Sigmoid colon (tissue), 7 donors: ENCODE data around the gene TIMM13. TPM values are rescaled to one million over a fixed set of nuclear protein-coding genes. Genes with fewer than 3 reads are reported as not detected.
"Not testable (repeated sequence)": the region's sequence is repeated elsewhere in the genome, so short reads cannot be mapped to it uniquely, and the experiment has no call there.

Experiments used
- DNase-seq: peaks from one replicate; pipeline ENCODE4 v3.0.0-alpha.2; 2019
- H3K27ac ChIP-seq, 4 donors: fragments of 200-600 bp; sonication (generic); one replicate each; pipeline ENCODE4 v1.5.1; 2016 to 2019; ENCODE audit warnings: mild to moderate bottlenecking in 1 of 4
- H3K27me3 ChIP-seq, 3 donors: fragments of 200-600 bp; sonication (generic); one replicate each; pipeline ENCODE4 v1.5.1; 2019; ENCODE audit warnings: mild to moderate bottlenecking in 1 of 3
- H3K36me3 ChIP-seq, 4 donors: fragments of 200-600 bp; sonication (generic); one replicate each; pipeline ENCODE4 v1.5.1; 2016 to 2019
- H3K4me1 ChIP-seq, 4 donors: fragments of 200-600 bp; sonication (generic); one replicate each; pipeline ENCODE4 v1.5.1; 2017 to 2019
- H3K4me3 ChIP-seq, 4 donors: fragments of 200-600 bp; sonication (generic); one replicate each; pipeline ENCODE4 v1.5.1; 2017 to 2019; ENCODE audit warnings: mild to moderate bottlenecking in 2 of 4, moderate library complexity in 1 of 4
- H3K9me3 ChIP-seq, 4 donors: fragments of 200-600 bp in 3 of 4; sonication (generic) in 3 of 4; one replicate each; pipeline versions ENCODE4 v1.5.1 to v1.6.1; 2013 to 2019
- CTCF ChIP-seq, 4 experiments: fragments of 450-650 bp in 3 of 4; fragments of 200-600 bp in 1 of 4; IDR thresholded peaks; one replicate each; pipeline ENCODE4 v1.5.1; 2016 to 2019; ENCODE audit warnings: antibody characterized with exemption in 4 of 4, mild to moderate bottlenecking in 3 of 4, moderate library complexity in 2 of 4
- EP300 ChIP-seq, 4 donors: sonication (generic); formaldehyde crosslinking; IDR thresholded peaks; one replicate each; pipeline ENCODE4 v1.6.1; 2017; ENCODE audit warnings: antibody characterized with exemption in 4 of 4
- POLR2A ChIP-seq, 2 donors: fragments of 450-650 bp; IDR thresholded peaks; one replicate each; pipeline ENCODE4 v1.6.1; 2016; ENCODE audit warnings: antibody characterized with exemption in 2 of 2, mild to moderate bottlenecking in 2 of 2, moderate library complexity in 2 of 2
- POLR2AphosphoS5 ChIP-seq, 4 donors: sonication (generic); formaldehyde crosslinking; IDR thresholded peaks; one replicate each; pipeline ENCODE4 v1.6.1; 2017; ENCODE audit warnings: antibody characterized with exemption in 4 of 4
- WGBS, 2 donors: extraction: QIAGEN DNeasy Blood & Tissue Kit; methylation state at CpG; one replicate each; pipeline ENCODE4 v1.1.7; 2013; 5-methylcytosine and 5-hydroxymethylcytosine counted together
- intact Hi-C: fragments of 100-400 bp; cut with DNase I; formaldehyde crosslinking; loops from one replicate; pipeline ENCODE4 v1.15.1; 2023
- polyA plus RNA-seq, 3 donors: library from polyadenylated mRNA; stranded (reverse); fragments of 200-250 nt; gene quantifications; one replicate each; pipeline ENCODE4 v1.2.3, GENCODE V29; 2013
- total RNA-seq, 4 donors: library from RNA; depleted of rRNA; stranded (reverse); fragments of >200 nt; gene quantifications; one replicate each; pipeline ENCODE4 v1.1.0, GENCODE V29; 2016
- donor health status: healthy with polysubstance abuse.
- donor health status: Bipolar disorder and iron deficiency.
- donor health status: healthy.

The TIMM13 gene
- total and polyA plus RNA-seq, 7 donors = 23.6 to 135 (median 29.3) TPM

DNA sequence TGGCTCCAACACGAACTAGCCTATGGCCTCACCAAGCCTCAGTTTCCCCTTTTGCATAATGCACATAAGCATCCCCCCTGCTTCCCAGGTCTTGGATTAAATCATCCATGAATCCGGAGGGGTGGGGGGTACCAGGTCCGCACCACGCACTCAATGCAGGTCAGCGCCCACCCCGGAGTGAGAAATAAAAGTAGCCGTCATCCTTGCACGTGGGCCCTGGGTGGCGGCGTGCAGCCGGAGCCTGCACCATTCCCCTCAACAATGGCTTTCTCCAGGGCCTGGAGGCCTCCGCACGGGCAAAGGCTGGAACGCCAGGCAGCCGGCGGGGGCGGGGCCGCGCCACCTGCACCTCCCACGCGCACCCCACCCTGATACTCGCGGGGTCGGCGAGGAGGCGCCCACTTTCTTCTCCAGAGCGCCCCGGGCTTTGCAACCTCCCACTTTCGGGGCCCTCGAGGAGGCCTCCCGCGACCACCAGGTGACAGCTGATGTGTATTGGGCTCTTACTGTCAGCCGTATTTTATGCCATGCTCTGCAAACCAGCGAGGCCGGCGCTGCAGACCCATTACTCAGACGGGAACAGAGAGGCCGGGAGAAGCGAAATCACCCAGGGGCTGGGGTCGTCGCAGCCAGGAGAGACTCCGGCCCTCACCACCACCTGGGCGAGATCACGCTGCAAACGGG lies 47.8 kb upstream of the TIMM13 start:
- Histone ChIP-seq H3K4me3 (peak overlapping the region; percentile 35 to 94 (median 82)), H3K4me1 (peaks cover 0 to 35% (median 20%) of the 10 kb centered on the region in 4 donors), H3K27me3 (no peaks in the 10 kb centered on the region), H3K27ac (peak overlapping the region; percentile 91 to 96 (median 94)), H3K9me3 (no peaks in the 10 kb centered on the region), H3K36me3 (peaks cover 0 to 14% (median 4%) of the 10 kb centered on the region in 4 donors)
- peak; percentile 82 for DNase-seq
- 1% methylated on average over 45 of the region's 45 CpGs for WGBS, 2 donors
- TF ChIP-seq POLR2AphosphoS5 (IDR thresholded peaks at IDR 0.05) (peak in 1 of 4 donors; percentile 0), EP300 (IDR thresholded peaks at IDR 0.05) (no peak)
- intact Hi-C loops = loop anchor here (1.0 kb wide), 1 partner anchor 136 kb away; no protein-coding TSS in a partner anchor

- 3 to 7% methylated on average over 60 of the region's 60 CpGs for WGBS, 2 donors
- TF ChIP-seq POLR2AphosphoS5 (IDR thresholded peaks at IDR 0.05) = peak in 3 of 4 donors; percentile 55 to 73 (median 62)
- TF ChIP-seq POLR2A (IDR thresholded peaks at IDR 0.05) = no peak
- TF ChIP-seq EP300 (IDR thresholded peaks at IDR 0.05) = peak in 2 of 4 donors; percentile 8 to 20
- TF ChIP-seq CTCF (IDR thresholded peaks at IDR 0.05) = peak; percentile 94 to 100 (median 98)
- peaks cover 0 to 33% (median 20%) of the 10 kb centered on the region in 4 donors for H3K4me1 ChIP-seq
- H3K36me3 ChIP-seq = peaks cover 0 to 14% (median 4%) of the 10 kb centered on the region in 4 donors
- H3K4me3 ChIP-seq = peak overlapping the region; percentile 35 to 94 (median 82)
- intact Hi-C loops = loop anchor here (1.0 kb wide), 2 partner anchors 105 to 137 kb away; no protein-coding TSS in a partner anchor
- H3K27me3 ChIP-seq = no peaks in the 10 kb centered on the region
- peak overlapping the region; percentile 91 to 96 (median 94) for H3K27ac ChIP-seq
- no peaks in the 10 kb centered on the region for H3K9me3 ChIP-seq
- DNase-seq = peak; percentile 92
These were observed 47.0 kb upstream of the TIMM13 start for GRCh38 chr19:2474232-2475017.

DNA sequence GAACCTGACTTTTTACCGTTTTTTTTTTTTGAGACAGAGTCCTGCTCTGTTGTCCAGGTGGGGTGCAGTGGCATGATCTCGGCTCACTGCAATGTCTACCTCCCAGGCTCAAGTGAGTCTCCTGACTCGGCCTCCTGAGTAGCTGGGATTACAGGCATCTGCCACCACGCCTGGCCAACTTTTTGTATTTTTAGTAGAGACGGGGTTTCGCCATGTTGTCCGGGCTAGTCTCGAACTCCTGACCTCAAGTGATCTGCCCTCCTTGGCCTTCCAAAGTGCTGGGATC lies 42.5 kb upstream of the TIMM13 start:
- H3K4me1 ChIP-seq, H3K9me3 ChIP-seq, H3K27me3 ChIP-seq, DNase-seq, intact Hi-C loops, H3K27ac ChIP-seq, H3K36me3 ChIP-seq, H3K4me3 ChIP-seq: not testable (repeated sequence)
- 86 to 88% methylated on average over 8 of the region's 8 CpGs for WGBS, 2 donors

DNA sequence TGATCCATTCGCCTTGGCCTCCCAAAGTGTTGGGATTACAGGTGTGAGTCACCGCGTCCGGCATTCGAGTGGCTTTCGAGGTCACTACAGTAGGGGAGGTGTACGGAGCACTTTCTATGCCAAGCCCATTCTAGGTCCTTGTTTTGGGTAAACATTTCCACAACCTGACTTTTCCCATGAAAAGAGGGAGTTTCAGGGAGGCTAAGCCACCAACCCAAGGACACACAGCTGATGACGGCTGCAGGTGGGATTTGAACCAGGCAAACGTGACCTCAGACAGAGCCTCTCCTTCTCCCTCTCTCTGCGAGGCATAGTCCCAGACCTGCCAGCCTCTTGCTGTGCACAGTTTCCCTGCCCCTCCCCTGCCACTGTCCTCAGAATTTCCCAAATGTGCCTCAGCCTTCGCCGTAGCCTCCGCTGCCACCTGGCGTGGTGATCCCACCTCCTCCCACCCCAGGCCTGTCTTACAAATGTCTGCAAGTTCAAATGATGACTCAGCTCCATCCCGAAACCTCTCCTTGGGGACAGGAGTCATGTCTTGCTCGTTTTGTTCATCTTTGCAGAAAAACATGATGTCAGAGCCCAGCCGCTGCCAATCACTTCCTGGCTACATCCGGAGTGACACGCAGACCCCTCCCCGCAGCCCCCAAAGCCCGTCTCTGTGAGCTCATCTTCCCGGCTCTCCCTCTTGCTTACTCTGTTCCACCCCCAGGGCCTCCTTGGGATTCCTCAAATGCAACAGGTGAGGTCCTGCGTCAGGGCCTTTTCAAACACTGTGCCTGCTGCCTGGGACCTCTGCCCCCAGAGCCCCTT lies 41.9 kb upstream of the TIMM13 start:
- intact Hi-C loops = no loop called here
- WGBS, 2 donors = 52 to 65% methylated on average over 23 of the region's 23 CpGs
- Histone ChIP-seq H3K36me3 (no peaks in the 10 kb centered on the region), H3K9me3 (no peaks in the 10 kb centered on the region), H3K4me3 (no peak overlapping the region), H3K4me1 (no peaks in the 10 kb centered on the region), H3K27me3 (no peaks in the 10 kb centered on the region), H3K27ac (no peak overlapping the region)
- TF ChIP-seq POLR2AphosphoS5 (IDR thresholded peaks at IDR 0.05) = no peak
- no peak for TF ChIP-seq EP300 (IDR thresholded peaks at IDR 0.05)
- DNase-seq = no peak

GRCh38 chr19:2468596-2468995 lies 41.2 kb upstream of the TIMM13 start:
- H3K9me3 ChIP-seq = no peaks in the 10 kb centered on the region
- H3K4me3 ChIP-seq = no peak overlapping the region
- H3K4me1 ChIP-seq = no peaks in the 10 kb centered on the region
- no peak overlapping the region for H3K27ac ChIP-seq
- no peaks in the 10 kb centered on the region for H3K36me3 ChIP-seq
- no peak for DNase-seq
- TF ChIP-seq POLR2A (IDR thresholded peaks at IDR 0.05) = no peak
- no peak for TF ChIP-seq EP300 (IDR thresholded peaks at IDR 0.05)
- no peak for TF ChIP-seq POLR2AphosphoS5 (IDR thresholded peaks at IDR 0.05)
- TF ChIP-seq CTCF (IDR thresholded peaks at IDR 0.05) = no peak
- H3K27me3 ChIP-seq = no peaks in the 10 kb centered on the region
- intact Hi-C loops = no loop called here
- 76 to 85% methylated on average over 12 of the region's 12 CpGs for WGBS, 2 donors

- Histone ChIP-seq H3K9me3 (no peaks in the 10 kb centered on the region), H3K36me3 (no peaks in the 10 kb centered on the region), H3K27ac (no peak overlapping the region), H3K4me1 (peaks cover 4 to 16% (median 15%) of the 10 kb centered on the region in 4 donors), H3K4me3 (no peak overlapping the region), H3K27me3 (no peaks in the 10 kb centered on the region)
- TF ChIP-seq POLR2AphosphoS5 (IDR thresholded peaks at IDR 0.05) = no peak
- TF ChIP-seq POLR2A (IDR thresholded peaks at IDR 0.05) = no peak
- no peak for TF ChIP-seq EP300 (IDR thresholded peaks at IDR 0.05)
- TF ChIP-seq CTCF (IDR thresholded peaks at IDR 0.05) = no peak
- DNase-seq = no peak
- WGBS, 2 donors = 56 to 80% methylated on average over 5 of the region's 5 CpGs
- intact Hi-C loops = no loop called here
These were observed 37.0 kb upstream of the TIMM13 start for GRCh38 chr19:2464389-2464788.

GRCh38 chr19:2463694-2464093 lies 36.3 kb upstream of the TIMM13 start:
- DNase-seq, H3K4me3 ChIP-seq, H3K9me3 ChIP-seq, intact Hi-C loops, H3K27me3 ChIP-seq, H3K36me3 ChIP-seq: not testable (repeated sequence)
- H3K4me1 ChIP-seq = peaks cover 4 to 16% (median 15%) of the 10 kb centered on the region in 4 donors
- peak overlapping the region; percentile 48 to 73 (median 68) for H3K27ac ChIP-seq
- 93 to 97% methylated on average over 5 of the region's 5 CpGs for WGBS, 2 donors
